Measurements from ENCODE around the gene TP53INP2.
"Not testable (repeated sequence)": the region's sequence is repeated elsewhere in the genome, so short reads cannot be mapped to it uniquely, and the experiment has no call there.

TP53INP2 gene

DNA sequence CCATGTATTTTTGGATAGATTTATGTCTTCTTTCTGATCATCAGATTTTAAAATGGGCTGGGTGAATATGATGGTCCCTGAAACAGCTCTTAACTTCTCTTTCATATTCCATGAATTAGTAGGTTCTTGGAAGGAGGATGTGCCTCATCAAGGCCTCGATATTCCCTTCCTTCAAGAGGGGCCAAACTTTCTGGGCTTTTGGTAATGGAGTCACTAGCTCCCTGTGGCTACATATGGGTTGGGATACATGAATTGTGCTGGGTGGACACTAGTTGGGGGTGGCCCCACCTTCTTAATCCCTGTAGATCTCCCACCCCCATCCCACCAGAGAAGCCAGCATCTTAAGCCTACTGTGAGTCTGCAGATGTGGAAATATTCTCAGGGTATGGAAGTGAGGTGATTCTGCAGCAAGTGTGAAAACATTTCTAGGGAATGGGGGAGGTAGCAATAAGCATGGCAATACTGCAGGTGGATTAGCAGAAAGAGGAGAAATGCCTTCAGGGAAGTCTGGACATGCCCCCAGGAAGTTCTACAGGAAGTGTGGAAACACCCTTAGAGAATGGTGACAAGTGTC, 2.2 kb downstream of the TP53INP2 start:
- no peak for DNase-seq

DNA sequence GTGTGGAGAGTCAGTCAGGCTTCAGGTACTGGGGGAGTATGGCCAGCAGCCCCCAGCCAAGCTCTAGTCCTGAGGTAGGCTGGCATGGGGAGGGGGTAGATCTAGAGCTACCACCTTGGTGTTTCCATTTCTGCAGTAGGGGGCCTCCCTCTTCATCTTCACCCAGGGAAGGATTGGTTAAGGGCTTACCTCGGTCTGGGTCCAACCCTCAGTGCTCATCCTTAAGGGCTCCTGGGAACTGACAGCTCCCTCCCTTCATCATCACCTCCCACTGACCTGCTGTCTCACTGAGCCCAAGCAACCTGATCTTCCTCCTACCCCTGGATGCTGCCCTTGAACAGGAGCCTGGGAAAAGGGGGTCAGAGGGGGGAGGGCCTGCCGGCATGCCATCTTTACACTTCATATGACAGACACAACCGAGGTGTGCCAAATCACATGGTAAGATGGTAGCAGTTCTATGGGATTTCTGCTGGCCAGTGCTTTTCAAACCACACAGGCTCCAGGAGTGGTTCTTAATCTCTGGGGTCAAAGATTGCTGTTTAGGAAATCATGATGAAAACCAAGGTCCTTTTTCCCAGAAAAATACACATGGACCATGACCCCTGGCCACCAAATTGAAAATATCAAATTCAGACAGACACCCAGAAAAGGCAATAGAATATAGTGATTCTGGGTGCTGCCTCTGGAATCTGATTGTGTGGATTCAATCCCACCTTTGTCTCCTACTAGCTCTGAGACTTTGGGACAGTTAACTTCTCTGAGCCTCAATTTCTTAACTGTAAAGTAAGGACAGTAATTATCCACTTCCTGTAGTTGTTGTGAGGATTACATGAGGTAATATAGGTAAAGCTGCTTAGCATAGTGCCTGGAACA, 3.0 kb downstream of the TP53INP2 start:
- DNase-seq, result no peak

DNA sequence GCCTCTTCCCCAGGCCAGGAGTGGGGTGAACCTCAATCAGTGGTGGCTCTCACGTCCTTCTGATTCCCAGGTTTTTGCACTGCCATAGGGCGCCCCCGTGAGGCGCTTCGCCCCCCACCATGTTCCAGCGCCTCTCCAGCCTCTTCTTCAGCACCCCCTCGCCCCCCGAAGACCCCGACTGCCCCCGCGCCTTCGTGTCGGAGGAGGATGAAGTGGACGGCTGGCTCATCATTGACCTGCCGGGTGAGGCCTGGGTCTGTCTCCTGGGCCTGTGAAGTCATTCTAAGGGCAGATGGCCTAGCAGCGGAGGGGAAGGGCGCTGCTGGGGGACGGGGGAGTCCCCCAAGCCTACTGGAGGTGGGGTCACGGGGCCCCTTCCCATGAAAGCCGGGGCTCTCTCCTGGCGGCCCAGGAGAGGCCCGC, 4.5 kb downstream of the TP53INP2 start:
- DNase-seq, result peak; percentile 15 to 42 (median 36)

DNA sequence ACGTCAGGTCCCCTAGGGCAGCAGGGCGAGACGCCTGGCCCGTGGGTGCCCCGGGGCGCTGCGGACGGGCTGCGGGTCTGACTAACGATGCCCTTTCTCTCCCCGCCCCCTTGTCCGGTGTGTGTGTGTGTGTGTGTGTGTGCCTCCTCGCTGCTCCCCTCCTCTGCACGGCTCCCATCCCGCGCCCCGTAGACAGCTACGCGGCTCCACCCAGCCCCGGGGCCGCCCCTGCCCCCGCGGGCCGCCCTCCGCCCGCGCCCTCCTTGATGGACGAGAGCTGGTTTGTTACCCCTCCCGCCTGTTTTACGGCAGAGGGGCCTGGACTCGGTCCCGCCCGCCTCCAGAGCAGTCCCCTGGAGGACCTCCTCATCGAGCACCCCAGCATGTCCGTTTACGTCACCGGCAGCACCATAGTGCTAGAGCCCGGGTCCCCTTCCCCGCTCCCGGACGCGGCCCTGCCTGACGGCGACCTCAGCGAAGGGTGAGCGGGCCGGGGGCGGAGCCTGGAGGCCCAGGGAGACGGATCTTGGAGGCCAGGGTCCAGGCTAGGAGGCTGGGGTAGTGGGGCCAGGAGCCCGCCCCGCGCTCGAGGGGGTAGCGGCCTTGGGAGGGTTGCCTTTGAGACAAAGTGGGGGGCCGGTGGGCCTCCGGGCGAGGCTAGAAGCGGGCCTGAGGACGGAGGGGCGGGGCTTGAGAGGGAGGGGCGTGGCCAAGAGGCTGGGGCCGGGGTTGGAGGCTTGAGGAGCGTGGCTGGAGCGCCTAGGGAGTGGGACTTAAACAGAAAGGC, 5.1 kb downstream of the TP53INP2 start:
- peak; percentile 56 to 70 (median 66) for DNase-seq

DNA sequence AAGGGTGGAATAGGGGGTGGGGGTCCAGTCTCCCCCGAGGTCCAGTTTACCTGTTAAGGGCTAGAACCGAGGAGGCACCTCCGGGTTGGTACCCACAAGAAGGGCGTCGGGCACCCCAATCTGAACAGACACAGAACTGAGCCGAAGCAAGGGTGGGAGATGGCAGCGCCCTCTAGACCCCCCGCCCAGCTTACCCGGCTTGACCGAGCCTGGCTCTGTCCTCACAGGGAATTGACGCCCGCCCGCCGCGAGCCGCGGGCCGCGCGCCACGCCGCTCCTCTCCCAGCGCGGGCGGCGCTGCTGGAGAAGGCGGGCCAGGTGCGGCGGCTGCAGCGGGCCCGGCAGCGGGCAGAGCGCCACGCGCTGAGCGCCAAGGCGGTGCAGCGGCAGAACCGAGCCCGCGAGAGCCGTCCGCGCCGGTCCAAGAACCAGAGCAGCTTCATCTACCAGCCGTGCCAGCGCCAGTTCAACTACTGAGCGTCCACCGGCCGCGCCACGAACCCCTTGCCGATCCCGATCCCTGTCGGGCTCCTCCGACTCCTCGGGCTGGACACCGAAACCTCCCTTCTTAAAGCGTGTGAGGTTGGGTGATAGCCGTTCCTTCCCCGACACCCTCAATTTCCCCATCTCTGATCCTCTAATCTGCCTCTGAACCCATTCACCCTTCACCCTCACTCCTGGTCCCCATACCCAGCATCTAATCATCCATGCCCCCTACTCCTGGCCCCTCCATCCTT, 5.9 kb downstream of the TP53INP2 start:
- peak; percentile 44 to 69 (median 50) for DNase-seq

- DNase-seq, result no peak
These were observed 6.4 kb downstream of the TP53INP2 start for GRCh38 chr20:34710568-34710839.

- DNase-seq, result no peak
These were observed 6.9 kb downstream of the TP53INP2 start for GRCh38 chr20:34710861-34711574.

DNA sequence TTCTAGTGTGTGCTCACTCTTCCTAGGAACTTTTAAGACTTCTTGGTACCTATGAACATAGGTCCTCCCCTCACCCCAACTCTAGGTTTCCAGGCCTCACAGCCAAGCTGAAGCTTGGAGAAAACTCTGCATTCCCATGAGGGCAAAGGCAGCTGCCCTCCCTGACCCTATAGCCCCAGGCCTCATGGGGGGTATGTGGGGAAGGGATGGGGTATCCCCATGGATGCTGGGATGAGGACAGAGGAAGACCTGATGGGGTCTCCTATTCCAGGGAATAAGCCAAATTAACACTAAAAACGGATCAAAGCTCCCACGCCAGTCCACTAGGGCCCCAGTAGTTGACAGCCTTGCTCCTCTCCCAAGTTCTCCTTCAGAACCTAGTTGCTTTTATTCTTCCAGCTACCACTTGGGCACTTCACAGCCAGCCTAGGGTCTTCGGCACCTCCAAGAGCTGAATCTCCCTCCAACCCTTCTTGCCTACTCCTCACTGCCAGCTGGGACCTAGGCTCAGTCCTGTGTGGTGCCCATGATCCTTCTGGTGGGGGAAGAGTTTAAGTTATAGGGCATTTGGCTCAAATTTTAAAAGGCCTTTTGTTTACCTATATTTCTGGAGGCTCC, 7.8 kb downstream of the TP53INP2 start:
- DNase-seq, result no peak

GRCh38 chr20:34712525-34713192, 8.5 kb downstream of the TP53INP2 start:
- DNase-seq, result no peak

- DNase-seq, result no peak
These were observed 9.2 kb downstream of the TP53INP2 start for GRCh38 chr20:34713194-34713943.

DNA sequence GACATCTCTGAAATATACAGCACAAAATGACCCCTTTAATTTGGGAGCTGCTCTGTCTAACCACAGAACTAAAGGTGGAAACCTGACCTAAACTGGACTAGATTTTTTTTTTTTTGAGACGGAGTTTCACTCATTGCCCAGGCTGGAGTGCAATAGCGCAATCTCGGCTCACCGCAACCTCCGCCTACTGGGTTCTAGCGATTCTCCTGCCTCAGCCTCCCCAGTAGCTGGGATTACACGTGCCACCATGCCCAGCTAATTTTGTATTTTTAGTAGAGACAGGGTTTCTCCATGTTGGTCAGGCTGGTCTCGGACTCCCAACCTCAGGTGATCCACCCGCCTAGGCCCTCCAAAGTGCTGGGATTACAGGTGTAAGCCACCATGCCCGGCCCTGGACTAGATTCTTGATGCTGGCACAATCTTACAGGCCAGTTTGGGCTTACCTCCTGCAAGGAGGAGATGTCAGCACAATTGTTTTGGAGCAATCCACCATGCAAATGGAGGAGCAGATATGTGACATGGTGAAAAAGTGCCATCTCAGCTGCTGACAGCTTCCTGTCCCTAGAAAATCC, 9.9 kb downstream of the TP53INP2 start:
- not testable (repeated sequence) for DNase-seq

- DNase-seq, result no peak
These were observed 11.2 kb downstream of the TP53INP2 start for GRCh38 chr20:34715384-34715783.

GRCh38 chr20:34716921-34717229, 12.7 kb downstream of the TP53INP2 start:
- DNase-seq, result no peak

DNA sequence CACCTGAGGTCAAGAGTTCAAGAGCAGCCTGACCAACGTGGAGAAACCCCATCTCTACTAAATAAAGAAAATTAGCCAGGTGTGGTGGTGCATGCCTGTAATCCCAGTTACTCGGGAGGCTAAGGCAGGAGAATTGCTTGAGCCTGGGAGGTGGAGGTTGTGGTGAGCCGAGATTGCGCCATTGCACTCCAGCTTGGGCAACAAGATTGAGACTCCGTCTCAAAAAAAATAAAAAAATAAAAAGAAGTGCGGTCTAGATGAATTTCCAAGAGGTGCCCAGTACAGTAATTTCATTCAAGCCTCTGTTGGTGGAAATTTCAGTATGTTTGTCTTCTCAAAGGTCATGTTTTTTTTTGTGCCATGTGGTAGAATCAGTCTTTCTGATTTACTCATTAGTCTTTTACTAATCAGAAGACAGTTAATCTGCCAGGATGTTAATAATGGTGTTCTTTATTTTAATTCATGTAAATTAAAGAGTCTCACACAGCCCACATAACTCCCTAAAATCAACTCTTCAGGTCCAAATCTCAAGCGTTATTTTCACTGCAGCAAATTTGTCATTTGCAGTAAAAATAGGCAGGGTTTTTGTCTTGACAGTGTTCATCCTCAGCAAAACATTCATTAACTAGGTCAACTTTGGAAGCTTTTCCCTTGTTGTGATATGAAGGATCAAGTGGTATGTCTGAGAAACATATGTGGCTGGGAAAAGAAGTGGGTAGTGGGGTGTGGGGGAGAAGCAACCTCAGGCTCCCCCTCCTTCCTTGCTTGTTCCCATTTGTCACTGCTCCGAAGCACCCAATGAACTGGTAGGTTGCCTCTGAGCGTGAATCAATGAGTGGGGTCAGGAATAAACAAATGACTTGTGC, 13.3 kb downstream of the TP53INP2 start:
- no peak for DNase-seq

- DNase-seq, result not testable (repeated sequence)
These were observed 15.3 kb downstream of the TP53INP2 start for GRCh38 chr20:34719242-34720017.

DNA sequence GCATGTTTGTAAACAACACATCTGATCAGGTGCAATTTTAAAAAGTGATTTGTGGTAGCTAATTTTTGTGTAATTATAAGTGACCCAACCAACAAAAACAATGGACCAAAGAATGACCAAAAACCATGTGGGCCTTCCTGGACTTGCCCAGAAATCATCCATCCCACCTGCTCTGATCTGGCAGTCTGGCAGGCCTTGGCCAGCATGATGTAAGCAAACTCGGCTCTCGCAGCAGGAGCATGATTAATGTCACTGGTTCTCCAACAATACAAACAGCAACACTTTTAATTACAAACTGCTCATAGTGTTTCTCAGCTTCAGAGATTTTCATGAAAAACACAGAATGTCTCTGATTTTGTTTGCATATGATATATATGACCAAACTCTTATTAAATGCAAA, 16.1 kb downstream of the TP53INP2 start:
- no peak for DNase-seq

DNA sequence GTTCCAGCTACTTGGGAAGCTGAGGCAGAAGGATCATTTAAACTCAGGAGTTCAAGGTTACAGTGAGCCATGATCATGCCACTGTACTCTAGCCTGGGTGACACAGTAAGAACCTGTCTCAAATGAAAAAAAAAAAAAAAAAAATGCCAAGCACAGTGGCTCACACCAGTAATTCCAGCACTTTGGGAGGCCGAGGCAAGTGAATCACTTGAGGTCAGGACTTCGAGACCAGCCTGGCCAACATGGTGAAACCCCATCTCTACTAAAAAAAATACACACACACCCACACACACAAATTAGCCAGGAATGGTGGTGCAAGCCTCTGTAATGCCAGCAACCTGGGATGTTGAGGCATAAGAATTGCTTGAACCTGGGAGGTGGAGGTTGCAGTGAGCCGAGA, 18.4 kb downstream of the TP53INP2 start:
- DNase-seq, result not testable (repeated sequence)

- no peak for DNase-seq
These were observed 20.0 kb downstream of the TP53INP2 start for GRCh38 chr20:34724172-34724571.

DNA sequence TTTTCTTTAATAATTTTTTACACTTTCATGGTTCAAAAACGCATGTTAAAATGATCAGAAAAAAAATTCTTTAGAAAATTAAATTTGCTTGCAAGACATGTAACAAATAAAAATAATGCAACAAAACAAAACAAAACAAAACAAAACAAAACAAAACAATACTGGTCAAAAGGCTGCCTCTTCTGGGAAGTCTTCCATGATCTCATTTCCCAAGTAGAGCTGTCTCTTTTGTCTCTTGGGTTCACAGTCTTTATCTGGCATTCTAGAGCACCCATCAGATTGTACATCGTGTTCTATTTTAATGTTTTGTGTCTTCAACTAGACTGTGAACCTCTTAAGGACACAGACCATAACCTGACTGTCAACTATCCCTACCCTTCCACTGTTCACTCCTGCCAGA, 25.3 kb downstream of the TP53INP2 start:
- no peak for DNase-seq

Data from activated CD4-positive, CD25-positive, alpha-beta regulatory T cell (primary cell).